ENCODE measurements around the gene CCNA2.

Gene CCNA2

GRCh38 chr4:121838136-121838535, 14.5 kb upstream of the CCNA2 start:
- peaks cover 8% of the 10 kb centered on the region for H3K36me3 ChIP-seq (replicated peaks; ENCODE audit: low read depth, low read length)
- no peak overlapping the region for H3K4me2 ChIP-seq (ENCODE audit: low read length)

GRCh38 chr4:121829511-121829910, 5.8 kb upstream of the CCNA2 start:
- H3K27ac ChIP-seq (ENCODE audit: low read length) = no peak overlapping the region
- peaks cover 4% of the 10 kb centered on the region for H3K36me3 ChIP-seq (replicated peaks; ENCODE audit: low read depth, low read length)
- no peaks in the 10 kb centered on the region for H3K79me2 ChIP-seq (ENCODE audit: low read length)
- TF ChIP-seq CTCF (IDR thresholded peaks at IDR 0.05; ENCODE audit: low read depth, low read length) (no peak), EZH2phosphoT487 (IDR thresholded peaks at IDR 0.05; ENCODE audit: low read depth) (no peak)
- no peak overlapping the region for H2AFZ ChIP-seq (ENCODE audit: low read depth, low read length)
- H3K9ac ChIP-seq (ENCODE audit: low read length) = no peak overlapping the region
- no peaks in the 10 kb centered on the region for H3K9me3 ChIP-seq (ENCODE audit: insufficient read depth, low read length)
- H3K4me3 ChIP-seq (ENCODE audit: low read length) = no peak overlapping the region
- no peaks in the 10 kb centered on the region for H3K4me1 ChIP-seq (ENCODE audit: low read length)
- no peak overlapping the region for H3K4me2 ChIP-seq (ENCODE audit: low read length)
- H4K20me1 ChIP-seq (ENCODE audit: insufficient read depth, low read length) = no peaks in the 10 kb centered on the region
- no peaks in the 10 kb centered on the region for H3K27me3 ChIP-seq (ENCODE audit: low read depth, low read length)

More at GRCh38 chr4:121838136-121838535, 14.5 kb upstream of the CCNA2 start:
- no peaks in the 10 kb centered on the region for H3K9me3 ChIP-seq (ENCODE audit: insufficient read depth, low read length)
- no peak overlapping the region for H2AFZ ChIP-seq (ENCODE audit: low read depth, low read length)
- H3K4me3 ChIP-seq (ENCODE audit: low read length) = no peak overlapping the region
- no peak for TF ChIP-seq CTCF (IDR thresholded peaks at IDR 0.05; ENCODE audit: low read depth, low read length)
- TF ChIP-seq EZH2phosphoT487 (IDR thresholded peaks at IDR 0.05; ENCODE audit: low read depth) = no peak
- no peaks in the 10 kb centered on the region for H3K4me1 ChIP-seq (ENCODE audit: low read length)
- no peaks in the 10 kb centered on the region for H4K20me1 ChIP-seq (ENCODE audit: insufficient read depth, low read length)
- H3K27ac ChIP-seq (ENCODE audit: low read length) = no peak overlapping the region
- no peaks in the 10 kb centered on the region for H3K27me3 ChIP-seq (ENCODE audit: low read depth, low read length)
- no peaks in the 10 kb centered on the region for H3K79me2 ChIP-seq (ENCODE audit: low read length)
- H3K9ac ChIP-seq (ENCODE audit: low read length) = no peak overlapping the region

- no peak overlapping the region for H3K4me3 ChIP-seq (ENCODE audit: low read length)
- no peaks in the 10 kb centered on the region for H3K4me1 ChIP-seq (ENCODE audit: low read length)
- no peaks in the 10 kb centered on the region for H4K20me1 ChIP-seq (ENCODE audit: insufficient read depth, low read length)
- no peaks in the 10 kb centered on the region for H3K36me3 ChIP-seq (replicated peaks; ENCODE audit: low read depth, low read length)
- no peak for TF ChIP-seq CTCF (IDR thresholded peaks at IDR 0.05; ENCODE audit: low read depth, low read length)
- TF ChIP-seq EZH2phosphoT487 (IDR thresholded peaks at IDR 0.05; ENCODE audit: low read depth) = no peak
- H3K9me3 ChIP-seq (ENCODE audit: insufficient read depth, low read length) = no peaks in the 10 kb centered on the region
- peaks cover 9% of the 10 kb centered on the region for H3K79me2 ChIP-seq (ENCODE audit: low read length)
- H3K27me3 ChIP-seq (ENCODE audit: low read depth, low read length) = no peaks in the 10 kb centered on the region
- no peak overlapping the region for H3K9ac ChIP-seq (ENCODE audit: low read length)
- no peak overlapping the region for H3K27ac ChIP-seq (ENCODE audit: low read length)
- no peak overlapping the region for H2AFZ ChIP-seq (ENCODE audit: low read depth, low read length)
- no peak overlapping the region for H3K4me2 ChIP-seq (ENCODE audit: low read length)
These were observed 4.2 kb upstream of the CCNA2 start for GRCh38 chr4:121827853-121828252.

- no peak overlapping the region for H3K4me2 ChIP-seq (ENCODE audit: low read length)
- H3K4me3 ChIP-seq (ENCODE audit: low read length) = no peak overlapping the region
- H3K9me3 ChIP-seq (ENCODE audit: insufficient read depth, low read length) = no peaks in the 10 kb centered on the region
- H3K4me1 ChIP-seq (ENCODE audit: low read length) = peaks cover 11% of the 10 kb centered on the region
- no peaks in the 10 kb centered on the region for H4K20me1 ChIP-seq (ENCODE audit: insufficient read depth, low read length)
- no peak overlapping the region for H2AFZ ChIP-seq (ENCODE audit: low read depth, low read length)
- H3K9ac ChIP-seq (ENCODE audit: low read length) = no peak overlapping the region
- peaks cover 25% of the 10 kb centered on the region for H3K36me3 ChIP-seq (replicated peaks; ENCODE audit: low read depth, low read length)
- H3K79me2 ChIP-seq (ENCODE audit: low read length) = peaks cover 34% of the 10 kb centered on the region
- H3K27ac ChIP-seq (ENCODE audit: low read length) = no peak overlapping the region
- TF ChIP-seq CTCF (IDR thresholded peaks at IDR 0.05; ENCODE audit: low read depth, low read length) (no peak), EZH2phosphoT487 (IDR thresholded peaks at IDR 0.05; ENCODE audit: low read depth) (no peak)
- no peaks in the 10 kb centered on the region for H3K27me3 ChIP-seq (ENCODE audit: low read depth, low read length)
These were observed 1.3 kb upstream of the CCNA2 start for GRCh38 chr4:121824950-121825349.

Measured in OCI-LY3 (cell line).